OCI-LY1 (cell line): ENCODE results near the gene ZSCAN5B.
A peak's percentile ranks its signal among the peaks of the same experiment; 100 is the strongest.

Experiments used
- H2AFZ ChIP-seq: fragments of 200-600 bp; sonication (generic), shearing (Covaris generic); 2 replicates; pipeline ENCODE4 v1.6.0; 2014; ENCODE audit warnings: antibody characterized with exemption, mild to moderate bottlenecking, low read length
- H3F3A ChIP-seq: fragments of 200-600 bp; sonication (generic), shearing (Covaris generic); 2 replicates; pipeline ENCODE4 v1.6.0; 2014; ENCODE audit warnings: mild to moderate bottlenecking, antibody characterized with exemption, low read length, moderate library complexity; ENCODE audit not compliant: insufficient read depth
- H3K27ac ChIP-seq: fragments of 200-600 bp; sonication (generic); 2 replicates; pipeline ENCODE4 v1.5.1; 2014; ENCODE audit warnings: low read length, mixed run types, mild to moderate bottlenecking, low read depth; ENCODE audit not compliant: poor library complexity, severe bottlenecking
- H3K27me3 ChIP-seq: fragments of 200-600 bp; sonication (generic); 2 replicates; pipeline ENCODE4 v1.6.0; 2014; ENCODE audit warnings: antibody characterized with exemption, mild to moderate bottlenecking, low read length, moderate library complexity; ENCODE audit not compliant: insufficient read depth
- H3K36me3 ChIP-seq: fragments of 200-600 bp; sonication (generic); 2 replicates; pipeline ENCODE4 v1.6.1; 2014; ENCODE audit warnings: mild to moderate bottlenecking, antibody characterized with exemption, low read length, moderate library complexity, mixed read lengths; ENCODE audit not compliant: insufficient read depth
- H3K4me1 ChIP-seq: fragments of 200-600 bp; sonication (generic); 2 replicates; pipeline ENCODE4 v1.5.1; 2014; ENCODE audit warnings: mild to moderate bottlenecking, low read length, moderate library complexity; ENCODE audit not compliant: insufficient read depth, severe bottlenecking
- H3K4me2 ChIP-seq: fragments of 200-600 bp; sonication (generic), shearing (Covaris generic); 2 replicates; pipeline ENCODE4 v1.6.1; 2014; ENCODE audit warnings: low read length
- H3K4me3 ChIP-seq: fragments of 200-600 bp; sonication (generic); 2 replicates; pipeline ENCODE4 v1.5.1; 2014; ENCODE audit warnings: low read length, low read depth, mild to moderate bottlenecking, mixed read lengths; ENCODE audit not compliant: poor library complexity, severe bottlenecking
- H3K79me2 ChIP-seq: fragments of 200-600 bp; shearing (Covaris generic); 2 replicates; pipeline ENCODE4 v1.6.1; 2016; ENCODE audit warnings: mixed run types, low read length, mixed read lengths; ENCODE audit not compliant: insufficient read depth
- H3K9ac ChIP-seq: fragments of 200-600 bp; sonication (generic), shearing (Covaris generic); 2 replicates; pipeline ENCODE4 v1.6.1; 2014; ENCODE audit warnings: mild to moderate bottlenecking, low read length, mixed read lengths
- H3K9me2 ChIP-seq: fragments of 200-600 bp; sonication (generic), shearing (Covaris generic); 2 replicates; pipeline ENCODE4 v1.6.1; 2014; ENCODE audit warnings: low read depth, mild to moderate bottlenecking, low read length, mixed read lengths
- H3K9me3 ChIP-seq: fragments of 200-600 bp; shearing (Covaris generic); 2 replicates; pipeline ENCODE4 v1.6.1; 2014; ENCODE audit warnings: low read length, mixed read lengths
- H4K20me1 ChIP-seq: fragments of 200-600 bp; sonication (generic), shearing (Covaris generic); 2 replicates; pipeline ENCODE4 v1.6.0; 2016; ENCODE audit warnings: mild to moderate bottlenecking, low read length; ENCODE audit not compliant: insufficient read depth
- CTCF ChIP-seq: fragments of 200-600 bp; sonication (generic), shearing (Covaris generic); IDR thresholded peaks from 2 replicates; pipeline ENCODE4 v1.5.1; 2017; ENCODE audit warnings: mild to moderate bottlenecking, antibody characterized with exemption, low read length, moderate library complexity, mixed read lengths
- EZH2 ChIP-seq: fragments of 200-600 bp; sonication (generic), shearing (Covaris generic); IDR thresholded peaks from 2 replicates; pipeline ENCODE4 v1.8.0; 2017; ENCODE audit warnings: borderline replicate concordance, mixed run types, mild to moderate bottlenecking, antibody characterized with exemption, low read length, moderate library complexity, mixed read lengths

Gene ZSCAN5B

GRCh38 chr19:56142087-56142787 is 55.3 kb downstream of the ZSCAN5B start:
- Histone ChIP-seq H3K4me2 (peak overlapping the region; percentile 94), H3K9me3 (no peaks in the 10 kb centered on the region), H3K9me2 (no peaks in the 10 kb centered on the region), H3K79me2 (peaks cover 15% of the 10 kb centered on the region), H2AFZ (no peak overlapping the region), H3K4me1 (peaks cover 29% of the 10 kb centered on the region), H3K4me3 (peak overlapping the region; percentile 74), H3K27ac (peak overlapping the region; percentile 60), H4K20me1 (no peaks in the 10 kb centered on the region), H3K27me3 (no peaks in the 10 kb centered on the region), H3F3A (no peaks in the 10 kb centered on the region), H3K9ac (peak overlapping the region; percentile 74), H3K36me3 (peaks cover 10% of the 10 kb centered on the region)
- TF ChIP-seq EZH2 (no peak), CTCF (no peak)

- Histone ChIP-seq H3K79me2 (peaks cover 15% of the 10 kb centered on the region), H3K27me3 (no peaks in the 10 kb centered on the region), H3K9me2 (no peaks in the 10 kb centered on the region), H3K36me3 (peaks cover 7% of the 10 kb centered on the region; the same call in 1 of the 2 replicates), H3K9ac (peak overlapping the region; percentile 74), H3K4me1 (peaks cover 29% of the 10 kb centered on the region), H2AFZ (no peak overlapping the region), H3K4me3 (peak overlapping the region; percentile 74), H4K20me1 (no peaks in the 10 kb centered on the region), H3K4me2 (peak overlapping the region; percentile 94), H3F3A (no peaks in the 10 kb centered on the region), H3K9me3 (no peaks in the 10 kb centered on the region), H3K27ac (peak overlapping the region; percentile 60)
- TF ChIP-seq EZH2 (no peak), CTCF (no peak)
Measured at GRCh38 chr19:56141417-56141993, 56.1 kb downstream of the ZSCAN5B start.

- no peak for TF ChIP-seq EZH2
- no peak for TF ChIP-seq CTCF
- peaks cover 15% of the 10 kb centered on the region for H3K79me2 ChIP-seq
Measured at GRCh38 chr19:56140583-56141416, 56.8 kb downstream of the ZSCAN5B start, which contains the start of gene ZNF444. TSS of gene ZNF444 (plus strand) at chr19:56141287. CDS start at chr19:56146912, 5,625 bp downstream.

More at GRCh38 chr19:56140583-56141416, 56.8 kb downstream of the ZSCAN5B start, which contains the start of gene ZNF444:
- peak within 1 kb of the TSS; percentile 74 for H3K4me3 ChIP-seq
- peaks cover 29% of the 10 kb centered on the region for H3K4me1 ChIP-seq
- no peaks in the 10 kb centered on the region for H3F3A ChIP-seq
- peak within 1 kb of the TSS; percentile 60 for H3K27ac ChIP-seq
- H3K4me2 ChIP-seq: peak within 1 kb of the TSS; percentile 94
- H3K9me3 ChIP-seq: no peaks in the 10 kb centered on the region
- no peak within 1 kb of the TSS for H2AFZ ChIP-seq
- H3K36me3 ChIP-seq: peaks cover 7% of the 10 kb centered on the region; the same call in 1 of the 2 replicates
- H3K9me2 ChIP-seq: no peaks in the 10 kb centered on the region
- peak within 1 kb of the TSS; percentile 74 for H3K9ac ChIP-seq
- no peaks in the 10 kb centered on the region for H4K20me1 ChIP-seq
- H3K27me3 ChIP-seq: no peaks in the 10 kb centered on the region
